Pancreas (tissue), 10 donors: ENCODE data around the gene MRAP. TPM values are rescaled to one million over a fixed set of nuclear protein-coding genes. Genes with fewer than 3 reads are reported as not detected.

Experiments
- ATAC-seq, 4 donors: fragments of 200-7000 bp; cut with Tn5 transposase; one replicate each; pipeline versions ENCODE4 v1.8.0 to v1.9.1; 2020; ENCODE audit warnings: mild to moderate bottlenecking in 4 of 4, moderate library complexity in 4 of 4
- DNase-seq, 6 donors: peaks; one replicate each; pipeline ENCODE4 v3.0.0-alpha.2; 2020
- FAIRE-seq: peaks from 2 replicates; lab custom pipeline; 2012; peaks lifted over from hg19 to GRCh38; lab: Jason Lieb, UNC
- H3K27ac ChIP-seq, 4 donors: fragments of 200-600 bp; sonication (generic); 1 replicate in 3 of 4; 2 replicates in 1 of 4; pipeline versions ENCODE4 v1.5.0 to v1.8.0; 2020
- H3K27me3 ChIP-seq, 4 donors: fragments of 200-600 bp; one replicate each; pipeline ENCODE4 v1.8.0; 2021
- H3K36me3 ChIP-seq, 3 donors: fragments of 200-600 bp; sonication (generic) in 1 of 3; one replicate each; pipeline versions ENCODE4 v1.5.0 to v1.8.0; 2020 to 2021
- H3K4me1 ChIP-seq, 3 donors: fragments of 200-600 bp; one replicate each; pipeline ENCODE4 v1.8.0; 2021
- H3K4me3 ChIP-seq, 4 donors: fragments of 200-600 bp; sonication (generic) in 2 of 4; one replicate each; pipeline versions ENCODE4 v1.5.0 to v1.8.0; 2020 to 2021
- H3K9me3 ChIP-seq, 4 donors: fragments of 200-600 bp; one replicate each; pipeline ENCODE4 v1.8.0; 2021
- WGBS, 2 donors: extraction: QIAGEN DNeasy Blood & Tissue Kit; methylation state at CpG; one replicate each; pipeline ENCODE4 v1.1.7; 2013; 5-methylcytosine and 5-hydroxymethylcytosine counted together
- intact Hi-C, 3 donors: fragments of 100-400 bp; cut with DNase I; formaldehyde crosslinking; loops; one replicate each; pipeline versions ENCODE4 v1.11.1 to v1.14.2; 2022
- polyA plus RNA-seq, 2 donors: library from polyadenylated mRNA; stranded (reverse); fragments of 200-250 nt; gene quantifications; one replicate each; pipeline ENCODE4 v1.2.3, GENCODE V29; 2013
- total RNA-seq, 6 donors: library from RNA; stranded (reverse); fragmentation: NEBNext Ultra II Directional in 4 of 6; extraction: Animal tissue kit (Norgen Biotek cat#: 25700) in 4 of 6; gene quantifications; one replicate each; pipeline versions ENCODE4 v1.2.1 to v1.2.4, GENCODE V29; 2021 to 2023
- TF ChIP-seq, protein P1 (sequence below), 4 donors: fragments of 200-600 bp; sonication (generic) in 3 of 4; IDR thresholded peaks; one replicate each; pipeline versions ENCODE4 v1.5.0 to v1.8.0; 2021; ENCODE audit warnings: antibody characterized with exemption in 4 of 4
- donor health status: healthy with polysubstance abuse.
- donor health status: DM: no; HTN: no; CAD: no; lungs with moderate emphysema.
- donor health status: DM: no; HTN: no; CAD: no.
- donor health status: control.
- donor health status: control.
- donor health status: Bipolar disorder and iron deficiency.
- donor health status: DM: yes; HTN: yes; CAD: no.
- donor health status: DM: no; HTN: no; CAD: no.
- donor health status: DM: no; HTN: no; CAD: no.
- donor health status: DM: yes; HTN: yes; CAD: no.

MRAP gene
- total and polyA plus RNA-seq, 8 donors, result 0.23 to 1.0 (median 0.28) TPM; not detected in 5

DNA sequence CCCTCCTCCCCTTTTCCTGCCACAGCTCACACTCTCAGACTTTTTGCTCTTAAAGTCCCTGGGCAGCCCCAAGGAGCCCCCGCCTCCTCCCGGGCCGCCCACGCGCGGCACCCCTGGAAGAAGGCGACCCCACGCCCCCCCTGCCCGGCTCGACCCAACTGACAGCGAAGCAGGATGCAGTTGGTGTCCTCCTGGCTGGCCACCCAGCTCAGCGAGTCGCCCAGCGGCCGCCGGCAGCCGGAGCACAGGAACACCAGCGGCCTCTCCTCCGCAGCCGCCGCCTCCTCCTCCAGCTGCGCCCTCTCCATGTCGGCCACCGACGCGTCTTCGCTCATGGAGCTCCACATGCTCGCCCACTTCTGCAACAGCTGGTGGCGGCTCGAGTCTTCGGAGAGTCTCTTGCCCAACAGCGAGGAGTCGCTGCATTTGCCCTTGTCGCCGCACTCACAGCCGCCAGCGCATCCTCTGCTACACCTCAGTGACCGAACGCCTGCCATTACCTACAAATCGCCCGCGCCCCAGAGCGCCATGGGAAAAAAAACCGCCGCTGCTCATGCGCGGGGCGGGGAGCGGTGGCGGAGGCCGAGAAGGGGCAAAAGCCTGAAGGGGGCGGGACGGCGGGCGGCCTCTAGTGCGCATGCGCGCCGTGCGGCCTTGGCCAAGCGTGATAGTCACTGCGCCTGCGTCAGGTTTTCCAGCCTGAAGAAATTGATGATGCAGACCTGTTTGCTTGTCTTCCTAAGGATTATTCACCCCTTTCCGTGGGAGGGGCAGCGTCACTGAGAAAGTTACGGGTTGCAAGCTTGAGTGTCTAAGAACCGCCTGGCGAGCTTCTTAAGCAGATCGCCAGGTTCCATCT, 19.9 kb upstream of the MRAP start, which contains the start of gene MIS18A:
MIS18A (minus strand) TSS at position 532 of the 859 bp plus-strand sequence; CDS start at position 497, 35 bp downstream.
- intact Hi-C loops, result no loop called here
- DNase-seq (peak; percentile 91 to 99 (median 98)), ATAC-seq (peak; percentile 96 to 100 (median 98)), FAIRE-seq (peak; percentile 41)
- TF ChIP-seq, protein P1, sequence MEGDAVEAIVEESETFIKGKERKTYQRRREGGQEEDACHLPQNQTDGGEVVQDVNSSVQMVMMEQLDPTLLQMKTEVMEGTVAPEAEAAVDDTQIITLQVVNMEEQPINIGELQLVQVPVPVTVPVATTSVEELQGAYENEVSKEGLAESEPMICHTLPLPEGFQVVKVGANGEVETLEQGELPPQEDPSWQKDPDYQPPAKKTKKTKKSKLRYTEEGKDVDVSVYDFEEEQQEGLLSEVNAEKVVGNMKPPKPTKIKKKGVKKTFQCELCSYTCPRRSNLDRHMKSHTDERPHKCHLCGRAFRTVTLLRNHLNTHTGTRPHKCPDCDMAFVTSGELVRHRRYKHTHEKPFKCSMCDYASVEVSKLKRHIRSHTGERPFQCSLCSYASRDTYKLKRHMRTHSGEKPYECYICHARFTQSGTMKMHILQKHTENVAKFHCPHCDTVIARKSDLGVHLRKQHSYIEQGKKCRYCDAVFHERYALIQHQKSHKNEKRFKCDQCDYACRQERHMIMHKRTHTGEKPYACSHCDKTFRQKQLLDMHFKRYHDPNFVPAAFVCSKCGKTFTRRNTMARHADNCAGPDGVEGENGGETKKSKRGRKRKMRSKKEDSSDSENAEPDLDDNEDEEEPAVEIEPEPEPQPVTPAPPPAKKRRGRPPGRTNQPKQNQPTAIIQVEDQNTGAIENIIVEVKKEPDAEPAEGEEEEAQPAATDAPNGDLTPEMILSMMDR (IDR thresholded peaks at IDR 0.05), result no peak
- Histone ChIP-seq H3K27me3 (no peaks in the 10 kb centered on the region), H3K4me1 (peaks cover 0 to 13% (median 0%) of the 10 kb centered on the region in 3 donors), H3K27ac (peak within 1 kb of the TSS in 2 of 4 donors; percentile 26 to 53), H3K36me3 (no peaks in the 10 kb centered on the region), H3K4me3 (peak within 1 kb of the TSS; percentile 40 to 81 (median 66)), H3K9me3 (no peaks in the 10 kb centered on the region)
- 0% methylated on average over 68 to 69 of the region's 69 CpGs for WGBS, 2 donors

DNA sequence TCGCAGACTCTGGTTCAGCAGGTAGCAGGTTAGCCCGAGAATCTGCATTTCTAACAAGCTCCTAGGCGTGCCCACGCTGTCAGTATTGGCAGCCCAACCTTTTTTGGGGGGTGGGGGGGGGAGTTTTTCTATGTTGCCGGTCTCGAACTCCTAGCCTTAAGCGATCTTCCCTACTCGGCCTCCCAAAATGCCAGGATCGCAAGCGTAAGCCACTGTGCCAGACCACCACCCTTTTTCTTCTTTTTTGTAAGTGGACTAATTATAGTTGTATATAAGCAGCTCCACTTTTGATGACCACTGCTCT, 19.3 kb upstream of the MRAP start:
- no peak for DNase-seq
- no peak for FAIRE-seq
- 3% methylated on average over 10 of the region's 10 CpGs for WGBS, 2 donors
- Histone ChIP-seq H3K4me3 (peak overlapping the region; percentile 40 to 81 (median 66)), H3K36me3 (no peaks in the 10 kb centered on the region), H3K27me3 (no peaks in the 10 kb centered on the region), H3K27ac (peak overlapping the region in 2 of 4 donors; percentile 26 to 53), H3K9me3 (no peaks in the 10 kb centered on the region), H3K4me1 (peaks cover 0 to 13% (median 0%) of the 10 kb centered on the region in 3 donors)
- intact Hi-C loops, result no loop called here
- TF ChIP-seq, protein P1 (IDR thresholded peaks at IDR 0.05), result no peak
- ATAC-seq, result peak in 1 of 4 donors; percentile 1

DNA sequence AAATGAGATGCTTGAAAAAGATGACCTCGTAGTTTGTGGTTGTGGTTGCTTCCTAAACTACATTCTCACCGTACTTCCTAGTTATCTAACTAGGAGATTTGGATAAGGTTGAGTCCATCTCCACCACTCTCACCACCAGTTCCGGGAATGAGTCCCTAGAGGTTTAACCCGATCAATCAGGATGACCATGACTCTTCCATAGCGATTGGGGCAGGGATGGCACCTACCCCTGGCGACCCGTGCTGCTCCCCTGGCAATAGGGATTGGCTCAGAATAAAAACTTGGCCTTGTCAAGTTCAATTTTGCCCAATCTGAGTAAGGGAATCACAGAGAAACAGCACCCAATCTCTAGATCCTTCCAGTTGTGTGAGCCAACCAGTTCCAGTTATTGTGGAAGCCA, 17.1 kb upstream of the MRAP start:
- ATAC-seq, result no peak

DNA sequence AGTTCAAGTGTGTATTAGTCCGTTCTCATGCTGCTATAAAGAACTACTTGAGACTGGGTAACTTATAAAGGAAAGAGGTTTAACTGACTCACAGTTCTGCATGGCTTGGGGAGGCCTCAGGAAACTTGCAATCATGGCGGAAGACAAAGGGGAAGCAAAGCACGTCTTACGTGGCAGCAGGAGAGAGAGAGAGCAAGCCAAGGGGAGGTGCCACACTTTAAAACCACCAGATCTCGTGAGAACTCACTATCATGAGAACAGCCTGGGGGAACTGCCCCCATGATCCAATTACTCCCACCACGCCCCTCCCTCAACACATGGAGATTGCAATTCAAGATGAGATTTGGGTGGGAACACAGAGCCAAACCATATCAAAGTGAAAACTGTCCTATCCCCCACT, 15.7 kb upstream of the MRAP start:
- H3K27ac ChIP-seq, result no peak overlapping the region
- TF ChIP-seq, protein P1 (IDR thresholded peaks at IDR 0.05), result no peak
- no peaks in the 10 kb centered on the region for H3K9me3 ChIP-seq
- intact Hi-C loops, result no loop called here
- H3K27me3 ChIP-seq, result no peaks in the 10 kb centered on the region
- no peak for ATAC-seq
- no peaks in the 10 kb centered on the region for H3K36me3 ChIP-seq
- FAIRE-seq, result no peak
- H3K4me3 ChIP-seq, result no peak overlapping the region
- WGBS, 2 donors, result 81 to 85% methylated on average over 6 of the region's 6 CpGs
- H3K4me1 ChIP-seq, result peaks cover 0 to 11% (median 0%) of the 10 kb centered on the region in 3 donors
- DNase-seq, result no peak

More for the DNA sequence above, 17.1 kb upstream of the MRAP start:
- Histone ChIP-seq H3K4me3 (no peak overlapping the region), H3K9me3 (no peaks in the 10 kb centered on the region), H3K27ac (no peak overlapping the region), H3K4me1 (peaks cover 0 to 13% (median 0%) of the 10 kb centered on the region in 3 donors), H3K27me3 (no peaks in the 10 kb centered on the region), H3K36me3 (no peaks in the 10 kb centered on the region)
- intact Hi-C loops, result no loop called here
- FAIRE-seq (no peak), DNase-seq (no peak)
- 89 to 93% methylated on average over 7 of the region's 7 CpGs for WGBS, 2 donors
- TF ChIP-seq, protein P1 (IDR thresholded peaks at IDR 0.05), result no peak

DNA sequence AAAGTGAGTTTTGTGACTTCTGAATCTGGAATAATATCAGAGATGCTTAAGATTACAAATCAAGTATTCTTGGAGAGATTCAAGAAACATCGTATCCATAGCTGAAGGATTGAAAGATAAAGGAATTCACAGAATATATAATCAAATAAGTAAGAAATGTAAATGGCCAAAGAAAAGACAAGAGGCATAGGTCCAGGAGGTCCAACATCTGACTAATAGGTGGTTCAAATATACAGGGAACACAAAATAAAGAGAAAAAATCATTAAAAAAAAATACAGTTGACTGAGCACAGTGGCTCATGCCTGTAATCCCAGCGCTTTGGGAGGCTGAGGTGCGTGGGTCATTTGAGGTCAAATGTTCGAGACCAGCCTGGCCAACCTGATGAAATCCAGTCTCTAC, 13.2 kb upstream of the MRAP start:
- TF ChIP-seq, protein P1 (IDR thresholded peaks at IDR 0.05), result no peak
- no peaks in the 10 kb centered on the region for H3K9me3 ChIP-seq
- intact Hi-C loops, result no loop called here
- FAIRE-seq (no peak), DNase-seq (no peak), ATAC-seq (no peak)
- no peak overlapping the region for H3K4me3 ChIP-seq
- no peaks in the 10 kb centered on the region for H3K4me1 ChIP-seq
- no peak overlapping the region for H3K27ac ChIP-seq
- 94 to 98% methylated on average over 4 of the region's 4 CpGs for WGBS, 2 donors
- H3K36me3 ChIP-seq, result no peaks in the 10 kb centered on the region
- H3K27me3 ChIP-seq, result no peaks in the 10 kb centered on the region
